Measurements from ENCODE around the gene AATF. TPM values are rescaled to one million over a fixed set of nuclear protein-coding genes. Genes with fewer than 3 reads are reported as not detected.

AATF gene
- polyA plus RNA-seq, 1 donor from 2014 or later: 12.7 TPM

GRCh38 chr17:37066322-37067255 is 117.8 kb downstream of the AATF start:
- no peak overlapping the region for H3K9ac ChIP-seq (ENCODE audit: low read length)
- no peak overlapping the region for H3K27ac ChIP-seq (ENCODE audit: low read length)

More at GRCh38 chr17:37066322-37067255, 117.8 kb downstream of the AATF start:
- H3K36me3 ChIP-seq (ENCODE audit: insufficient read depth, low read length): no peaks in the 10 kb centered on the region
- no peak overlapping the region for H2AFZ ChIP-seq (ENCODE audit: low read depth, low read length)
- no peaks in the 10 kb centered on the region for H3K9me2 ChIP-seq (ENCODE audit: insufficient read depth, low read length)
- no peak overlapping the region for H3K4me3 ChIP-seq (ENCODE audit: low read length)
- H3K79me2 ChIP-seq (replicated peaks; ENCODE audit: insufficient read depth, low read length): no peaks in the 10 kb centered on the region
- H3F3A ChIP-seq (ENCODE audit: insufficient read depth, low read length, poor library complexity, severe bottlenecking): no peaks in the 10 kb centered on the region
- no peaks in the 10 kb centered on the region for H3K9me3 ChIP-seq (ENCODE audit: low read length)
- no peaks in the 10 kb centered on the region for H3K27me3 ChIP-seq (ENCODE audit: insufficient read depth, low read depth, low read length)
- TF ChIP-seq EP300 (conservative IDR thresholded peaks at IDR 0.05; ENCODE audit: poor library complexity, severe bottlenecking) (no peak), CTCF (IDR thresholded peaks at IDR 0.05; ENCODE audit: poor library complexity, severe bottlenecking) (no peak), RAD21 (conservative IDR thresholded peaks at IDR 0.05) (no peak), SMC3 (conservative IDR thresholded peaks at IDR 0.05; ENCODE audit: poor library complexity) (no peak), EZH2 (IDR thresholded peaks at IDR 0.05; ENCODE audit: borderline replicate concordance, insufficient read depth, low read length, poor library complexity, severe bottlenecking) (no peak), POLR2AphosphoS5 (IDR thresholded peaks at IDR 0.05) (no peak), TAF1 (IDR thresholded peaks at IDR 0.05; ENCODE audit: low read depth) (no peak), MXI1 (conservative IDR thresholded peaks at IDR 0.05; ENCODE audit: poor library complexity, severe bottlenecking) (no peak), REST (IDR thresholded peaks at IDR 0.05; ENCODE audit: borderline replicate concordance) (no peak)
- H3K4me2 ChIP-seq (ENCODE audit: low read length): no peak overlapping the region
- H4K20me1 ChIP-seq (ENCODE audit: insufficient read depth): no peaks in the 10 kb centered on the region
